ENCODE results near the gene GFOD1.

DNA sequence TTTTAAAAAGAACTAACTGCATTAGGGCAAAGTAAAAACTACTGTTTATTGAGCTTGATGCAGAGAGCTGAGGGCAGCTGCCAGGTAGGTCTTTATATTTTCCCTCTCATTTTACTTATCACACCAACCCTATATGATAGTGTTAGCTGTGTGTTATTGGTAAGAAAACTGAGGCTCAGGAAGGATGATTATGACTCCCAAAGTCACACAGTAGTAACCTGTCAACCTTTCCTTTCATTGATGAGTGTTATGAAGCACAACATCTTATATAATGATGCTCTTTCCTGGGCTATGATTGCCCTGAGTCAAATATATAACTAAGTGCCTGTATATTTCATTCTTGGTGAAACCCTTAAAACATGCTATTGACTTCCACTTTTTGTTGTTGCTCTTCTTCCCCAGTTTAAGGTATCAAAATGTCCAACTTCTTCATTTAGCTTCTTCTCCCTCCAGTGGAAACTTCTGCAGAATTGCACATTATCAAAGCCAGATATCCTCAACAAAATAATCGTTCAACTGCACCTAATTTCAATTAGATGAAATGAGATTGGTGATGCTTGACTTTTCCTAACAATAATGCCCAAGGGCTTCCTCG is 8.1 kb downstream of the GFOD1 start:
- TF ChIP-seq, protein P1, sequence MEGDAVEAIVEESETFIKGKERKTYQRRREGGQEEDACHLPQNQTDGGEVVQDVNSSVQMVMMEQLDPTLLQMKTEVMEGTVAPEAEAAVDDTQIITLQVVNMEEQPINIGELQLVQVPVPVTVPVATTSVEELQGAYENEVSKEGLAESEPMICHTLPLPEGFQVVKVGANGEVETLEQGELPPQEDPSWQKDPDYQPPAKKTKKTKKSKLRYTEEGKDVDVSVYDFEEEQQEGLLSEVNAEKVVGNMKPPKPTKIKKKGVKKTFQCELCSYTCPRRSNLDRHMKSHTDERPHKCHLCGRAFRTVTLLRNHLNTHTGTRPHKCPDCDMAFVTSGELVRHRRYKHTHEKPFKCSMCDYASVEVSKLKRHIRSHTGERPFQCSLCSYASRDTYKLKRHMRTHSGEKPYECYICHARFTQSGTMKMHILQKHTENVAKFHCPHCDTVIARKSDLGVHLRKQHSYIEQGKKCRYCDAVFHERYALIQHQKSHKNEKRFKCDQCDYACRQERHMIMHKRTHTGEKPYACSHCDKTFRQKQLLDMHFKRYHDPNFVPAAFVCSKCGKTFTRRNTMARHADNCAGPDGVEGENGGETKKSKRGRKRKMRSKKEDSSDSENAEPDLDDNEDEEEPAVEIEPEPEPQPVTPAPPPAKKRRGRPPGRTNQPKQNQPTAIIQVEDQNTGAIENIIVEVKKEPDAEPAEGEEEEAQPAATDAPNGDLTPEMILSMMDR (IDR thresholded peaks at IDR 0.05; ENCODE audit: low read depth, low read length, poor library complexity, severe bottlenecking) = no peak
- no peak for TF ChIP-seq EZH2phosphoT487 (IDR thresholded peaks at IDR 0.05; ENCODE audit: borderline replicate concordance, low read length)
